ENCODE data around the gene ECE1. TPM values are rescaled to one million over a fixed set of nuclear protein-coding genes. Genes with fewer than 3 reads are reported as not detected.

Gene ECE1
- total and polyA plus RNA-seq, 2 of the 13 experiments (the other 11 are each of a cell fraction or from before 2014, with no cell fraction given) = 13.5 to 21.2 TPM

- TF ChIP-seq GMEB1 (CRISPR knock-in tag; IDR thresholded peaks at IDR 0.05; ENCODE audit: borderline replicate concordance) (peak; percentile 43; the same call in 1 of the 2 replicates), NONO (IDR thresholded peaks at IDR 0.05) (no peak), NONO (CRISPR knock-in tag; conservative IDR thresholded peaks at IDR 0.05) (peak; percentile 69; the same call in 1 of the 2 replicates), ZFP37 (CRISPR knock-in tag; IDR thresholded peaks at IDR 0.05; ENCODE audit: borderline replicate concordance) (no peak), CC2D1A (CRISPR knock-in tag; IDR thresholded peaks at IDR 0.05) (no peak)
- TF ChIP-seq, protein P1, sequence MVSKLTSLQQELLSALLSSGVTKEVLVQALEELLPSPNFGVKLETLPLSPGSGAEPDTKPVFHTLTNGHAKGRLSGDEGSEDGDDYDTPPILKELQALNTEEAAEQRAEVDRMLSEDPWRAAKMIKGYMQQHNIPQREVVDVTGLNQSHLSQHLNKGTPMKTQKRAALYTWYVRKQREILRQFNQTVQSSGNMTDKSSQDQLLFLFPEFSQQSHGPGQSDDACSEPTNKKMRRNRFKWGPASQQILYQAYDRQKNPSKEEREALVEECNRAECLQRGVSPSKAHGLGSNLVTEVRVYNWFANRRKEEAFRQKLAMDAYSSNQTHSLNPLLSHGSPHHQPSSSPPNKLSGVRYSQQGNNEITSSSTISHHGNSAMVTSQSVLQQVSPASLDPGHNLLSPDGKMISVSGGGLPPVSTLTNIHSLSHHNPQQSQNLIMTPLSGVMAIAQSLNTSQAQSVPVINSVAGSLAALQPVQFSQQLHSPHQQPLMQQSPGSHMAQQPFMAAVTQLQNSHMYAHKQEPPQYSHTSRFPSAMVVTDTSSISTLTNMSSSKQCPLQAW (CRISPR knock-in tag; IDR thresholded peaks at IDR 0.05) = peak; percentile 83; the same call in 1 of the 2 replicates
Measured at GRCh38 chr1:21269461-21270085, 20.7 kb downstream of the ECE1 start (continued).

All from HepG2 (cell line).